ENCODE results near the gene MBNL1. TPM values are rescaled to one million over a fixed set of nuclear protein-coding genes. Genes with fewer than 3 reads are reported as not detected.

Gene MBNL1
- total RNA-seq, 1 donor from 2014 or later: 79.5 TPM

DNA sequence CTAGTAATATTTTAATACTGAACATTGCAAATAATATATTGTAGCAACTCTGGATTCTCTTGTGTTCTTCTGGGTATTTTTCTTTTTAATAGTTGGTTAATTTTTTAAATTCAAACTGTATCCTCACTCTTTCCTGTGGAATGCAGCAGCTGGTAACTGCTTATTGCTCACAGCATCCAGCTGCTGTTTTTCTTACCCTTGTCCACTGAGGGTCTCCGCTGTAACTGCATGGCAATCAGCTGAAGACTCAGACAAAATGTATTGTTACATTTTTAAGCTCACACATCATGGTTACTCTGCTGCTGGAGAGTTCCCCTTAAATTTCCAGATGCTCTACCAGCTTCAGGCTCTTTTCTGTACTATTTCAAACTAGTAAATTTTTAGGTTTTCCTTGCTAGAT lies 227.6 kb downstream of the MBNL1 start:
- Histone ChIP-seq H3K36me3 (ENCODE audit: control insufficient read depth, insufficient read depth, low read length) (no peaks in the 10 kb centered on the region), H3K27me3 (ENCODE audit: control insufficient read depth, insufficient read depth, low read length) (no peaks in the 10 kb centered on the region), H3K4me3 (ENCODE audit: low read depth, low read length) (no peak overlapping the region)
- TF ChIP-seq, protein P1, sequence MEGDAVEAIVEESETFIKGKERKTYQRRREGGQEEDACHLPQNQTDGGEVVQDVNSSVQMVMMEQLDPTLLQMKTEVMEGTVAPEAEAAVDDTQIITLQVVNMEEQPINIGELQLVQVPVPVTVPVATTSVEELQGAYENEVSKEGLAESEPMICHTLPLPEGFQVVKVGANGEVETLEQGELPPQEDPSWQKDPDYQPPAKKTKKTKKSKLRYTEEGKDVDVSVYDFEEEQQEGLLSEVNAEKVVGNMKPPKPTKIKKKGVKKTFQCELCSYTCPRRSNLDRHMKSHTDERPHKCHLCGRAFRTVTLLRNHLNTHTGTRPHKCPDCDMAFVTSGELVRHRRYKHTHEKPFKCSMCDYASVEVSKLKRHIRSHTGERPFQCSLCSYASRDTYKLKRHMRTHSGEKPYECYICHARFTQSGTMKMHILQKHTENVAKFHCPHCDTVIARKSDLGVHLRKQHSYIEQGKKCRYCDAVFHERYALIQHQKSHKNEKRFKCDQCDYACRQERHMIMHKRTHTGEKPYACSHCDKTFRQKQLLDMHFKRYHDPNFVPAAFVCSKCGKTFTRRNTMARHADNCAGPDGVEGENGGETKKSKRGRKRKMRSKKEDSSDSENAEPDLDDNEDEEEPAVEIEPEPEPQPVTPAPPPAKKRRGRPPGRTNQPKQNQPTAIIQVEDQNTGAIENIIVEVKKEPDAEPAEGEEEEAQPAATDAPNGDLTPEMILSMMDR (IDR thresholded peaks at IDR 0.05; ENCODE audit: insufficient read depth, low read length, severe bottlenecking): no peak
- DNase-seq (ENCODE audit: low read depth) (no peak), FAIRE-seq (no peak)

GRCh38 chr3:152496716-152497115 lies 228.0 kb downstream of the MBNL1 start:
- DNase-seq (ENCODE audit: low read depth): no peak
- no peak for FAIRE-seq
- Histone ChIP-seq H3K4me3 (ENCODE audit: low read depth, low read length) (no peak overlapping the region), H3K27me3 (ENCODE audit: control insufficient read depth, insufficient read depth, low read length) (no peaks in the 10 kb centered on the region), H3K36me3 (ENCODE audit: control insufficient read depth, insufficient read depth, low read length) (no peaks in the 10 kb centered on the region)
- TF ChIP-seq, protein P1 (IDR thresholded peaks at IDR 0.05; ENCODE audit: insufficient read depth, low read length, severe bottlenecking): no peak

GRCh38 chr3:152497457-152497856 lies 228.7 kb downstream of the MBNL1 start:
- FAIRE-seq: no peak
- peak; percentile 11 for DNase-seq (ENCODE audit: low read depth)
- no peaks in the 10 kb centered on the region for H3K27me3 ChIP-seq (ENCODE audit: control insufficient read depth, insufficient read depth, low read length)
- H3K4me3 ChIP-seq (ENCODE audit: low read depth, low read length): no peak overlapping the region
- TF ChIP-seq, protein P1 (IDR thresholded peaks at IDR 0.05; ENCODE audit: insufficient read depth, low read length, severe bottlenecking): no peak
- no peaks in the 10 kb centered on the region for H3K36me3 ChIP-seq (ENCODE audit: control insufficient read depth, insufficient read depth, low read length)

- TF ChIP-seq, protein P1 (IDR thresholded peaks at IDR 0.05; ENCODE audit: insufficient read depth, low read length, severe bottlenecking): no peak
- Histone ChIP-seq H3K36me3 (ENCODE audit: control insufficient read depth, insufficient read depth, low read length) (no peaks in the 10 kb centered on the region), H3K27me3 (ENCODE audit: control insufficient read depth, insufficient read depth, low read length) (no peaks in the 10 kb centered on the region), H3K4me3 (ENCODE audit: low read depth, low read length) (no peak overlapping the region)
- DNase-seq (ENCODE audit: low read depth) (no peak), FAIRE-seq (no peak)
Measured at GRCh38 chr3:152497890-152498289, 229.2 kb downstream of the MBNL1 start.

DNA sequence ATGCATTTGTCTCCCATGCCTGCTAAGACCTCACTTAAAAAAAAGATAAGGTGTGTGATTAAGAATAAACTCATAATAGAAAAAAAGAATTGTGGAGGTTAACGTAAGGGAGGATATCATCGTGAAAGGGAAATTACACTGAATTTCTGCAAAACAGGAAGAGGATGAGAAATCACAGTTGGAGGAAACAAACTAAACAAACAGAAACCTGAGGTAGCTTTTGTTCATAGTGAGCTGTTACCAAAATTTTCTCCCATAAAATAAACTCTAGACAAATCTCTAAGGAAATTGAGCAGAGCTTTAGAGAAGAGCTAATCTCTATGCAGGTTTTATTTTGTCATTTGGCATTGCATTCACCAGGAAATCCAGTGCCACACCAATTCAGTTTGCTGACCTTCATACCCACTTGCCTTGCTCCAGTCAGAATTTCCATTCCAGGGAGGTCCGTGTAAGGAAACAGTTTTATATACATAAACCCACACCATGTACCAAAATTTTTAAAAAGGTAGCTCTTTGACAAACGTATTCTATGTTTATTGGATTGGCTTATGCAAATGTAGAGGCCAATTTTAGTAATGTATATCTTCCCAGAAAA lies 231.2 kb downstream of the MBNL1 start:
- Histone ChIP-seq H3K36me3 (ENCODE audit: control insufficient read depth, insufficient read depth, low read length) (no peaks in the 10 kb centered on the region), H3K27me3 (ENCODE audit: control insufficient read depth, insufficient read depth, low read length) (no peaks in the 10 kb centered on the region), H3K4me3 (ENCODE audit: low read depth, low read length) (no peak overlapping the region)
- TF ChIP-seq, protein P1 (IDR thresholded peaks at IDR 0.05; ENCODE audit: insufficient read depth, low read length, severe bottlenecking): no peak
- no peak for DNase-seq (ENCODE audit: low read depth)
- FAIRE-seq: no peak

- H3K4me3 ChIP-seq (ENCODE audit: low read depth, low read length): no peak overlapping the region
- TF ChIP-seq, protein P1 (IDR thresholded peaks at IDR 0.05; ENCODE audit: insufficient read depth, low read length, severe bottlenecking): no peak
- FAIRE-seq: no peak
- H3K36me3 ChIP-seq (ENCODE audit: control insufficient read depth, insufficient read depth, low read length): no peaks in the 10 kb centered on the region
- DNase-seq (ENCODE audit: low read depth): no peak
- H3K27me3 ChIP-seq (ENCODE audit: control insufficient read depth, insufficient read depth, low read length): no peaks in the 10 kb centered on the region
Measured at GRCh38 chr3:152505926-152506325, 237.2 kb downstream of the MBNL1 start.
